ENCODE results near the gene IGSF21.

The IGSF21 gene

GRCh38 chr1:18118078-18118477 is 10.5 kb downstream of the IGSF21 start:
- no peak for DNase-seq (ENCODE audit: low read depth, low spot score)
- no peak overlapping the region for H3K27ac ChIP-seq

DNA sequence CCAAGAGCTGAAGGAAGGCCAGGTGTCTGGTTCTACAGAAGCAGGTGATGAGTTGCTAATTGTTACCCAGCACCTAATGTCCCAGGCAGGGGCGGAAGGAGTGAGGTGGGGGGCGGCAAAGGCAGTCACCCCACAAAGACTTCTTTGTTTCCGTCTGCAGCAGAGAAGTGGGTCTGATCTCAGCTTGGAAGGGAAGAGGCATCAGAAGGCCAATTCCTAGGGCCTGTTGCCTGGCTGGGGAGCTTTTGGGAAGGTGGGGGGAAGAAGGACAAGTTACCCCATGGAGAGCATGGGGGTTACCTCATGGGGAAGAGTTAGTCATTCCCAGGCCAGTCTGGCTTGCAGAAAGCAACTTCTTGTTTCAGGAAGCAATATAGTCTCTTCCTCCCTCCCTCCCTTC is 10.9 kb downstream of the IGSF21 start:
- DNase-seq (ENCODE audit: low read depth, low spot score): no peak
- no peak overlapping the region for H3K27ac ChIP-seq

- DNase-seq (ENCODE audit: low read depth, low spot score): no peak
- no peak overlapping the region for H3K27ac ChIP-seq
Observed at GRCh38 chr1:18119289-18119688, 11.7 kb downstream of the IGSF21 start.

- H3K27ac ChIP-seq: no peak overlapping the region
- no peak for DNase-seq (ENCODE audit: low read depth, low spot score)
Observed at GRCh38 chr1:18119771-18120377, 12.3 kb downstream of the IGSF21 start.

DNA sequence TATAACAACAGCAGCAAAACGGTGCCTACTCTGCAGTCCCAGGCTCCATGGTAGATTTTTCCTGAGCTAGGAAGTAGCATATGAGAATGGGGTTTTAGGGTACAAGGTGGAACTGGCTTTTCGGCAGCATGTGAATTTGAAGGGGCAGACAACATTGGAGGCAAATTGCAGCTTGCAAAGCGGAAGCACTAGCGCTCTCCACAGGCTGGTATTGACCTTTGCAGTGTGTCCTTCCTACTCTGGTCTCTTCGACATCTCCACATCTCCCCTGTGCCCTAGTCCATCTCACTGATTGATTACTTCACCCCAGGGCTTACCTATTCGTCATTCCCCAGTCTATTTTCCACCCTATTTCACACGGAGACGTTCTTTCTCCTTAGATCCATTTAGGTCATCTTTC is 13.0 kb downstream of the IGSF21 start:
- no peak for DNase-seq (ENCODE audit: low read depth, low spot score)
- H3K27ac ChIP-seq: no peak overlapping the region

- H3K27ac ChIP-seq: no peak overlapping the region
- no peak for DNase-seq (ENCODE audit: low read depth, low spot score)
Observed at GRCh38 chr1:18121072-18121820, 13.6 kb downstream of the IGSF21 start.

DNA sequence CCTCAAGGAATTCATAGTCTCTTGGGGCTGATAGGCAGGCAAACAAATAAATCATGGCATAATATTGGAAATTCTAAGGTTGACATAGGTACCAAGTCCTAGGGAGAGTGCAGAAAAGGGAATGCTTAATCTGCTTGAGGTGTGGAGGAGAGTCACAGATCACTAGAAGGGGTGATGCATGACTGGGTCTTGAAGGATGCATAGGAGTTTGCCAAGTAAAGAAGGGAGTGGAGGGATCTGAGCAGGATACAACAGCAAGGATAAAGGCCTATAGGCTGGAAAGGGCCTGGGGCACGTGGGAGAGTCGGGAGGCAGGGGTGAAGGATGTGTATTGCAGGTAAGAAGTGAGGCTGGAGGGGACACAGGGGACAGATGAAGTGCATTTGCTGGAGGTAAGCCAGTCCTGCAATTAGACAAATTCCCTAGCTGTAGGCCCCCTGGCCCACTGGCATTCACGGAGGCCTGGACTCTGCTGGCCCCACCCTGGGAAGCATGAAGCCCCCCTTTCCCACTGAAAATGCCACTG is 15.9 kb downstream of the IGSF21 start:
- DNase-seq (ENCODE audit: low read depth, low spot score): no peak

GRCh38 chr1:18124977-18125376 is 17.4 kb downstream of the IGSF21 start:
- no peak overlapping the region for H3K27ac ChIP-seq
- no peak for DNase-seq (ENCODE audit: low read depth, low spot score)

More for the DNA sequence above, 15.9 kb downstream of the IGSF21 start:
- H3K27ac ChIP-seq: no peak overlapping the region

DNA sequence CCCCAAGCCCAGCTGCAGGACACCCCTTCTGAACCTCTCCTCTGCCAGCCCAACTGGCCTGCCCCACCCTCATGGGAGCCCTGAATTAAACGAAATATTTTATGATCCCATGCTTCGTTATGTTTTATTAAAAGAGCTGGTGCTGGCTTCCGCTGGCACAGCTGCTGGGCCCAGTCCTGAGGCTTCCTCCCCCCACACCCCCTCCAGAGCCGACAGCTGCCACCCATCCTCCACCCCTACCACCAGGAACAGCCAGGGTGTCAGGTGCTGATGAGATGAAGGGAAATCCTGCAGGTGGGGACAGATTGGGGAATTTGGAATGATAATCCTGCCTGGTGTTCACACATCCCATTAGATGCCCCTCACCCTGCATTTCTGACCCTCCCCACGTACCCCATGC is 19.0 kb downstream of the IGSF21 start:
- no peak for DNase-seq (ENCODE audit: low read depth, low spot score)

DNA sequence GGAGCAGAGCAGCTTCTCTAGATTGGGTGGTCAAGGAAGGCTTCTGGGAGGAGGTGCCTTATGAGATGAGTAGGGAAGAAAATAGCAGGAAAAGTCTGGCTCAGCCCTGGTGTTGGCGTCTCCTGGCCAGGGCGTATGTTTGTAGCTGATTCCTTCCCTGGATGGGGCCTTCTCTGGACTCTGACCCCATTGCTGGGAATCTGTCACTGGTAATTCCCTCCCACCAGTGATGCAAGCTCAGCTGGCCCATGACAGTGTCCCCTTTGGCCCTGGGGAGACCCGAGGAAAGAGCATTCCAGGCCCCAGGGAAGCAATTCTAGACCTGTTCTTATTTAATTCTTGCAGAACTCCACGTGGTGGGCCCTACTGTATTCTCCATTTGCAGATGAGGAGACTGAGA is 20.7 kb downstream of the IGSF21 start:
- no peak overlapping the region for H3K27ac ChIP-seq
- DNase-seq (ENCODE audit: low read depth, low spot score): no peak

More for the DNA sequence above, 19.0 kb downstream of the IGSF21 start:
- no peak overlapping the region for H3K27ac ChIP-seq

GRCh38 chr1:18130356-18130755 is 22.8 kb downstream of the IGSF21 start:
- DNase-seq (ENCODE audit: low read depth, low spot score): no peak

DNA sequence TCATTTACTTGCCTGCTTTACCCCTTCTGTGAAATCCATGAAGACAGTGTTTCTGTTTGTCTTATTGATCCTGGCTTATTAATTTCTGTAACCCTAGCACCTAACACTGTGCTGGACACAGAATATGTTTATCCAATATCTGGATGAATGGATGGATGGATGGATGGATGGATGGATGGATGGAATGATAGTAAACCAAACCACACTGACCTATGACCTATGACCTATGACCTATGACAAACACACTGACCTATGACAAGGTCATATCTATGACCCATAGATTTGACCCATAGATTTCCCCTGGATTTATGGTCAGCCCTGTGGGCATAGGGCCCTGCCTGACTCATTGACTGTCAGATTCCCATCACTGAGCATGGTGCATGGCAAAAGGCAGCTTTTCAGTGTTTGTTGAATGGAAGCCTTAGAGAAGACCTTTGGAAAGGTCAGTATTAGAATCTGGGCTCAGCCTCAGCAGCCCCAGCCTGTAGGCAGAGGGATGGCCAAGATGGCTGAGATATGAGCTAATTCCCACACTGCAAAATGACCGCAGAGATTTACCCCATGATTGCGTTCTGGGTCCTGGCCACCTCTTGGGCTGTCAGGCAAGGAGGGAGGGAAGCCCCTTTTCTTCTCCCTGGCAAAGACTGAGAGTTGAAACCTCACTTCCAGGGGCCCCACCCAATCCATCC is 24.6 kb downstream of the IGSF21 start:
- DNase-seq (ENCODE audit: low read depth, low spot score): no peak
- H3K27ac ChIP-seq: no peak overlapping the region

More at GRCh38 chr1:18130356-18130755, 22.8 kb downstream of the IGSF21 start:
- no peak overlapping the region for H3K27ac ChIP-seq

- H3K27ac ChIP-seq: no peak overlapping the region
Observed at GRCh38 chr1:18132711-18133541, 25.3 kb downstream of the IGSF21 start.

GRCh38 chr1:18134324-18135046 is 26.9 kb downstream of the IGSF21 start:
- DNase-seq (ENCODE audit: low read depth, low spot score): no peak
- H3K27ac ChIP-seq: no peak overlapping the region

More at GRCh38 chr1:18132711-18133541, 25.3 kb downstream of the IGSF21 start:
- DNase-seq (ENCODE audit: low read depth, low spot score): no peak

- DNase-seq (ENCODE audit: low read depth, low spot score): no peak
Observed at GRCh38 chr1:18137759-18138345, 30.3 kb downstream of the IGSF21 start.

DNA sequence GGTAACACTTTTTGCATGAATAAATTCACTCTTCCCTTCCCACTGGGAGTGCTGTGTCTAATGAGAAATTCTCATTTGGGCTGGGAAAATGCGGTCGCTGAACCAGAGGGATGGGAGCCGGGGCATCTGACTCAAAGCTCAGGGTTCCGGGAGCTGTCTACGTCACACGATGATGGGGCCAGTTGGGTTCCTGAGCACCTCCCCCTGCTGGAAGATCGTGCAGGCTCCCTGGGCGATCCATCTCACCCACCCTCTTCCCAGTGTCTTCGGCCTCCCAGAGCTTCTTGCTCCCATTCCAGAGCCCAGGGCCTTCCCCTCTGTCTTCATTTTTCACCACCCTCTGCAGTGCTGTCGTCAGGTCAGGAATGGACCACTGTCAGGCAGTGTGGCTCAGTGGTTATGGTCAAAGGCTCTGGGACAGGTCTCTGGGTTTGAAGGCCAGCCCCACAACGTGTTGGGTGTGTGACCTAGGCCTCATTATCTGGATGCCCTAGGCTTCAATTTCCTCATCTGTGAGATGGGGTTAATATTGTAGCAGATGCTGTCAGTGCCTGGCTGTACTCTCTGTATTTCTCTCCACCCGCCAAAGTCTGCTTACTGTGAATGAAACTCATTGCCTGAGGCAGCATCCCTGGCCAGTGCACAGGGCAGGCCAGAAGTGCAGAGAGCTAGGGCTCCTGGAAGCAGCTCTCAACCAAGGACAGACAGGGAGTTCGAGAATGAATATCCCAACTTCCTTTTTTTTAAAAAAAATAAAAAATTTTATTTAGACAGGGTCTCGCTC is 31.8 kb downstream of the IGSF21 start:
- no peak overlapping the region for H3K27ac ChIP-seq
- no peak for DNase-seq (ENCODE audit: low read depth, low spot score)

More at GRCh38 chr1:18137759-18138345, 30.3 kb downstream of the IGSF21 start:
- no peak overlapping the region for H3K27ac ChIP-seq

DNA sequence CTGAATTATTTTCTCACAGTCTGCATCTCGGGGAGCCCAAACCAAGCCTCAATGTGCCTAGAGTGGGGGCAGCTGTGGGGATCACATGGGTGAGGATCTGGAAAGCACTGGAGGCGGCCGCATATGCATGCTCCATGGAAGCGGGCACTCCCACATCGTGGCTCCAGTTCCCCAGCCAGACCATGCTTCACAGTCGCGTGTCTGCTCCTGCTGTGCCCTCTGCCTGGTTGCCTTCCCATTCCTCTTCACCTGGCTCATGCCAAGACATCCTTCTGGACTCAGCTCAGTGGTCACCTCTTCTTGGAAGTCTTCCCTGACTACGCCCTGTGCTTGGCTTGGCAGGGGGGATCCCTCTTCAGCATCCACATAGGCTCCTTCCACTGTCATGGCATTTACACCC is 32.8 kb downstream of the IGSF21 start:
- H3K27ac ChIP-seq: no peak overlapping the region
- no peak for DNase-seq (ENCODE audit: low read depth, low spot score)

DNA sequence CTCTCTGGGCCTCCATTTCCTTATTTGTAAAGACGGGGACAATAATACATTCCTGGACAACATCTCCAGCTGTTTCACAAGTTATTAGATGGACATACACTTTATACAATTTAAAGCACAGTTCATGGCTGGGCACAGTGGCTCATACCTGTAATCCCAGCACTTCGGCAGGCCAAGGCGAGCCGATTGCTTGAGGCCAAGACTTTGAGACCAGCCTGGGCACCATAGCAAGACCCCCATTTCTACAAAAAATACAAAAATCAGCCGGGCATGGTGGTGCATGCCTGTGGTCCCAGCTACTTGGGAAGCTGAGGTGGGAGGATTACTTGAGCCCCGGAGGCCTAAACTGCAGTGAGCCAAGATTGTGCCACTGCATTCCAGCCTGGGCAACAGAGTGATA is 34.1 kb downstream of the IGSF21 start:
- DNase-seq (ENCODE audit: low read depth, low spot score): no peak
- no peak overlapping the region for H3K27ac ChIP-seq

Data from epithelial cell of prostate (primary cell).